Thyroid gland (tissue), 4 donors: ENCODE measurements around the gene CCNB1IP1.

Source experiments
- POLR2A ChIP-seq, 2 donors: fragments of 450-650 bp; IDR thresholded peaks; one replicate each; pipeline ENCODE4 v1.6.1; 2017; ENCODE audit warnings: antibody characterized with exemption in 2 of 2, mild to moderate bottlenecking in 2 of 2, moderate library complexity in 1 of 2
- TF ChIP-seq, protein P1 (sequence below), 6 experiments: fragments of 200-600 bp in 3 of 6; fragments of 450-650 bp in 3 of 6; sonication (generic) in 3 of 6; IDR thresholded peaks; one replicate each; pipeline ENCODE4 v1.5.1; 2016 to 2019; ENCODE audit warnings: antibody characterized with exemption in 6 of 6, mild to moderate bottlenecking in 2 of 6, inconsistent platforms in 1 of 6, moderate library complexity in 1 of 6

DNA sequence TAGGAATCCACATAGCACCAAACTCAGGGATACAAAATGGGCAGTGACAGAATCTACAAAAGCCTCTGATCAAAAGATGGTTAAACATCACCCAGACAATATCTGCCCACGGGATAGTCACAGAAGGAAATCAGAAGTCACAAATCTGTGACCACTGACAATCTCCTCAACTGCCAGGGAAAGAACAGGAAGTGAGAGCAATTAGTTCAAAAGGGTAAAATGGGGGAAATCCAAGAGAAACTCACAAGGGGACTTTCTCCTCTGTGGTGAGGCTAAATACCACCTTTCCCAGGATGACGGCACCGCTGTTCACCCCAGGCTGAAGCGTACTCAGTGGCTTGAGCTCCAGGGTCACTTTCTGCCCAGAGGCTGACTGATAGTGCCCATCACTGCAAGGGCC, 38.0 kb downstream of the CCNB1IP1 start:
- TF ChIP-seq, protein P1, sequence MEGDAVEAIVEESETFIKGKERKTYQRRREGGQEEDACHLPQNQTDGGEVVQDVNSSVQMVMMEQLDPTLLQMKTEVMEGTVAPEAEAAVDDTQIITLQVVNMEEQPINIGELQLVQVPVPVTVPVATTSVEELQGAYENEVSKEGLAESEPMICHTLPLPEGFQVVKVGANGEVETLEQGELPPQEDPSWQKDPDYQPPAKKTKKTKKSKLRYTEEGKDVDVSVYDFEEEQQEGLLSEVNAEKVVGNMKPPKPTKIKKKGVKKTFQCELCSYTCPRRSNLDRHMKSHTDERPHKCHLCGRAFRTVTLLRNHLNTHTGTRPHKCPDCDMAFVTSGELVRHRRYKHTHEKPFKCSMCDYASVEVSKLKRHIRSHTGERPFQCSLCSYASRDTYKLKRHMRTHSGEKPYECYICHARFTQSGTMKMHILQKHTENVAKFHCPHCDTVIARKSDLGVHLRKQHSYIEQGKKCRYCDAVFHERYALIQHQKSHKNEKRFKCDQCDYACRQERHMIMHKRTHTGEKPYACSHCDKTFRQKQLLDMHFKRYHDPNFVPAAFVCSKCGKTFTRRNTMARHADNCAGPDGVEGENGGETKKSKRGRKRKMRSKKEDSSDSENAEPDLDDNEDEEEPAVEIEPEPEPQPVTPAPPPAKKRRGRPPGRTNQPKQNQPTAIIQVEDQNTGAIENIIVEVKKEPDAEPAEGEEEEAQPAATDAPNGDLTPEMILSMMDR (IDR thresholded peaks at IDR 0.05): no peak
- no peak for TF ChIP-seq POLR2A (IDR thresholded peaks at IDR 0.05)
